ENCODE results near the gene FUT1.
"Not testable (repeated sequence)": the region's sequence is repeated elsewhere in the genome, so short reads cannot be mapped to it uniquely, and the experiment has no call there.

DNA sequence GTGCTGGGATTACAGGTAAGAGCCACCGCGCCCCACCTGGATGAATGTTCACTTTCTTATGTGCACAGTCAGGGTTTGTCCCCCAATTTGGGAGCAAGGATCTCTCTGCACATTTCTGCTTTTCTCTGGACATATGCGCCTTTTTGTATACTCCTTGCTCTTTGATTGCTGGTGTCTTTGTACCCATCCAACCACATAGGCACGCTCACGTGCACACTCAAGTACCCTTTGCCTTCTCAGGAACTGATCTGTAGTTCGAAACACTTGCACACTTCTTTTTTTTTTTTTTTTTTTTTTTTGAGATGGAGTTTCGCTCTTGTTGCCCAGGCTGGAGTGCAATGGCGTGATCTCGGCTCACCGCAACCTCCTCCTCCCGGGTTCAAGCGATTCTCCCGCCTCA lies 34.3 kb downstream of the FUT1 start:
- not testable (repeated sequence) for TF ChIP-seq POLR2AphosphoS5 (IDR thresholded peaks at IDR 0.05; ENCODE audit: low read depth, low read length); CTCF (IDR thresholded peaks at IDR 0.05 in 2 of 3, conservative IDR thresholded peaks at IDR 0.05 in 1 of 3; ENCODE audit: borderline replicate concordance in 1 of 3, insufficient read depth in 1 of 3, low read depth in 2 of 3, low read length in 2 of 3); TCF7L2 (IDR thresholded peaks at IDR 0.05; ENCODE audit: borderline replicate concordance, extremely low read depth, insufficient read depth, insufficient read length); ZNF274 (IDR thresholded peaks at IDR 0.05; ENCODE audit: low read depth, low read length); SRF (IDR thresholded peaks at IDR 0.05; ENCODE audit: low read depth); RAD21 (IDR thresholded peaks at IDR 0.05; ENCODE audit: low read depth); SP1 (IDR thresholded peaks at IDR 0.05; ENCODE audit: low read depth); SIN3A (IDR thresholded peaks at IDR 0.05; ENCODE audit: low read depth); POLR2A (IDR thresholded peaks at IDR 0.05; ENCODE audit: borderline replicate concordance, extremely low read depth, insufficient read depth, insufficient read length); EGR1 (IDR thresholded peaks at IDR 0.05; ENCODE audit: low read depth); CBX3 (IDR thresholded peaks at IDR 0.05; ENCODE audit: low read depth)
- TF ChIP-seq, protein P1, sequence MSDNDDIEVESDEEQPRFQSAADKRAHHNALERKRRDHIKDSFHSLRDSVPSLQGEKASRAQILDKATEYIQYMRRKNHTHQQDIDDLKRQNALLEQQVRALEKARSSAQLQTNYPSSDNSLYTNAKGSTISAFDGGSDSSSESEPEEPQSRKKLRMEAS (IDR thresholded peaks at IDR 0.05) = not testable (repeated sequence)
- TF ChIP-seq, protein P2, sequence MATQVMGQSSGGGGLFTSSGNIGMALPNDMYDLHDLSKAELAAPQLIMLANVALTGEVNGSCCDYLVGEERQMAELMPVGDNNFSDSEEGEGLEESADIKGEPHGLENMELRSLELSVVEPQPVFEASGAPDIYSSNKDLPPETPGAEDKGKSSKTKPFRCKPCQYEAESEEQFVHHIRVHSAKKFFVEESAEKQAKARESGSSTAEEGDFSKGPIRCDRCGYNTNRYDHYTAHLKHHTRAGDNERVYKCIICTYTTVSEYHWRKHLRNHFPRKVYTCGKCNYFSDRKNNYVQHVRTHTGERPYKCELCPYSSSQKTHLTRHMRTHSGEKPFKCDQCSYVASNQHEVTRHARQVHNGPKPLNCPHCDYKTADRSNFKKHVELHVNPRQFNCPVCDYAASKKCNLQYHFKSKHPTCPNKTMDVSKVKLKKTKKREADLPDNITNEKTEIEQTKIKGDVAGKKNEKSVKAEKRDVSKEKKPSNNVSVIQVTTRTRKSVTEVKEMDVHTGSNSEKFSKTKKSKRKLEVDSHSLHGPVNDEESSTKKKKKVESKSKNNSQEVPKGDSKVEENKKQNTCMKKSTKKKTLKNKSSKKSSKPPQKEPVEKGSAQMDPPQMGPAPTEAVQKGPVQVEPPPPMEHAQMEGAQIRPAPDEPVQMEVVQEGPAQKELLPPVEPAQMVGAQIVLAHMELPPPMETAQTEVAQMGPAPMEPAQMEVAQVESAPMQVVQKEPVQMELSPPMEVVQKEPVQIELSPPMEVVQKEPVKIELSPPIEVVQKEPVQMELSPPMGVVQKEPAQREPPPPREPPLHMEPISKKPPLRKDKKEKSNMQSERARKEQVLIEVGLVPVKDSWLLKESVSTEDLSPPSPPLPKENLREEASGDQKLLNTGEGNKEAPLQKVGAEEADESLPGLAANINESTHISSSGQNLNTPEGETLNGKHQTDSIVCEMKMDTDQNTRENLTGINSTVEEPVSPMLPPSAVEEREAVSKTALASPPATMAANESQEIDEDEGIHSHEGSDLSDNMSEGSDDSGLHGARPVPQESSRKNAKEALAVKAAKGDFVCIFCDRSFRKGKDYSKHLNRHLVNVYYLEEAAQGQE (IDR thresholded peaks at IDR 0.05; ENCODE audit: low read depth) = not testable (repeated sequence)

Measured in HCT116 (cell line).